CD4-positive, alpha-beta T cell treated with Interleukin-17A for 4 hours (primary cell): ENCODE results near the gene KIF5C.

Source experiments
- DNase-seq: peaks from one replicate; pipeline ENCODE4 v3.0.0-alpha.2; 2020; ENCODE audit warnings: mixed read lengths

KIF5C gene

GRCh38 chr2:148888003-148888501 lies 13.0 kb downstream of the KIF5C start:
- DNase-seq = peak; percentile 23

- no peak for DNase-seq
Observed at GRCh38 chr2:148888986-148889385, 14.0 kb downstream of the KIF5C start.

- no peak for DNase-seq
Observed at GRCh38 chr2:148893906-148894305, 18.9 kb downstream of the KIF5C start.

- no peak for DNase-seq
Observed at GRCh38 chr2:148896136-148896535, 21.1 kb downstream of the KIF5C start.

- DNase-seq = no peak
Observed at GRCh38 chr2:148899638-148900318, 24.8 kb downstream of the KIF5C start.

GRCh38 chr2:148900350-148900837 lies 25.4 kb downstream of the KIF5C start:
- DNase-seq = no peak

- DNase-seq = no peak
Observed at GRCh38 chr2:148901142-148901541, 26.1 kb downstream of the KIF5C start.

GRCh38 chr2:148902798-148903197 lies 27.8 kb downstream of the KIF5C start:
- DNase-seq = no peak

- DNase-seq = no peak
Observed at GRCh38 chr2:148903294-148903693, 28.3 kb downstream of the KIF5C start.

- DNase-seq = no peak
Observed at GRCh38 chr2:148903979-148904378, 29.0 kb downstream of the KIF5C start.

- no peak for DNase-seq
Observed at GRCh38 chr2:148906124-148906523, 31.1 kb downstream of the KIF5C start.

GRCh38 chr2:148907085-148907785 lies 32.2 kb downstream of the KIF5C start:
- DNase-seq = no peak

- DNase-seq = no peak
Observed at GRCh38 chr2:148909114-148909513, 34.1 kb downstream of the KIF5C start.

GRCh38 chr2:148913061-148913460 lies 38.0 kb downstream of the KIF5C start:
- no peak for DNase-seq

- no peak for DNase-seq
Observed at GRCh38 chr2:148913492-148913891, 38.5 kb downstream of the KIF5C start.

GRCh38 chr2:148914463-148914862 lies 39.4 kb downstream of the KIF5C start:
- no peak for DNase-seq

- DNase-seq = no peak
Observed at GRCh38 chr2:148917431-148917830, 42.4 kb downstream of the KIF5C start.

- DNase-seq = no peak
Observed at GRCh38 chr2:148918554-148918953, 43.5 kb downstream of the KIF5C start.

GRCh38 chr2:148920559-148920958 lies 45.5 kb downstream of the KIF5C start:
- DNase-seq = no peak

- no peak for DNase-seq
Observed at GRCh38 chr2:148922062-148922461, 47.0 kb downstream of the KIF5C start.

- no peak for DNase-seq
Observed at GRCh38 chr2:148922776-148923475, 47.9 kb downstream of the KIF5C start.

GRCh38 chr2:148924514-148925178 lies 49.6 kb downstream of the KIF5C start:
- no peak for DNase-seq
